Lower leg skin (tissue), 3 donors: Measurements from ENCODE around the gene NEDD9.

ENCODE experiments used
- CTCF ChIP-seq, 3 donors: fragments of 450-650 bp; IDR thresholded peaks; one replicate each; pipeline ENCODE4 v1.5.1; 2016; ENCODE audit warnings: antibody characterized with exemption in 3 of 3, mild to moderate bottlenecking in 3 of 3, moderate library complexity in 2 of 3
- POLR2A ChIP-seq, 2 donors: fragments of 450-650 bp; IDR thresholded peaks; one replicate each; pipeline ENCODE4 v1.6.1; 2016 to 2017; ENCODE audit warnings: antibody characterized with exemption in 2 of 2, mild to moderate bottlenecking in 1 of 2, moderate library complexity in 1 of 2

- TF ChIP-seq POLR2A (IDR thresholded peaks at IDR 0.05) (no peak), CTCF (IDR thresholded peaks at IDR 0.05) (no peak)
Measured at GRCh38 chr6:11174242-11174611, 58.2 kb downstream of the NEDD9 start.
